SK-N-SH (cell line): ENCODE results near the gene CNTNAP1.

ENCODE experiments used
- CTCF ChIP-seq: fragments of 200-600 bp; sonication (generic); IDR thresholded peaks from 2 replicates; pipeline ENCODE4 v1.6.1; 2017; ENCODE audit warnings: antibody characterized with exemption, mild to moderate bottlenecking, moderate library complexity
- EP300 ChIP-seq, 2 experiments: IDR thresholded peaks; 2 replicates each; pipeline versions ENCODE4 v1.4.0 to v1.6.1; 2012; ENCODE audit warnings: borderline replicate concordance in 1 of 2, low read depth in 1 of 2, low read length in 1 of 2
- EZH2phosphoT487 ChIP-seq: fragments of 200-600 bp; sonication (generic); IDR thresholded peaks from 2 replicates; pipeline ENCODE4 v1.6.1; 2017; ENCODE audit warnings: low read depth, mixed run types, mild to moderate bottlenecking, antibody characterized with exemption, moderate library complexity, borderline replicate concordance
- FOXJ3 ChIP-seq: sonication (generic); formaldehyde crosslinking; IDR thresholded peaks from 2 replicates; pipeline ENCODE4 v1.5.1; 2020; ENCODE audit warnings: mild to moderate bottlenecking, missing genetic modification reagents
- RAD21 ChIP-seq: IDR thresholded peaks from 2 replicates; pipeline ENCODE4 v1.6.1; 2012; ENCODE audit warnings: mild to moderate bottlenecking, low read length
- RCOR1 ChIP-seq: fragments of 150-350 bp; IDR thresholded peaks from 2 replicates; pipeline ENCODE4 v1.6.1; 2017; ENCODE audit warnings: antibody characterized with exemption, low read length
- RXRA ChIP-seq: IDR thresholded peaks from 2 replicates; pipeline ENCODE4 v1.4.0; 2012; ENCODE audit warnings: low read depth, mild to moderate bottlenecking, borderline replicate concordance
- USF1 ChIP-seq: IDR thresholded peaks from 2 replicates; pipeline ENCODE4 v1.4.0; 2012; ENCODE audit warnings: low read depth, borderline replicate concordance
- TF ChIP-seq, protein P1 (sequence below): IDR thresholded peaks from 2 replicates; pipeline ENCODE4 v1.4.0; 2012; ENCODE audit warnings: low read depth

DNA sequence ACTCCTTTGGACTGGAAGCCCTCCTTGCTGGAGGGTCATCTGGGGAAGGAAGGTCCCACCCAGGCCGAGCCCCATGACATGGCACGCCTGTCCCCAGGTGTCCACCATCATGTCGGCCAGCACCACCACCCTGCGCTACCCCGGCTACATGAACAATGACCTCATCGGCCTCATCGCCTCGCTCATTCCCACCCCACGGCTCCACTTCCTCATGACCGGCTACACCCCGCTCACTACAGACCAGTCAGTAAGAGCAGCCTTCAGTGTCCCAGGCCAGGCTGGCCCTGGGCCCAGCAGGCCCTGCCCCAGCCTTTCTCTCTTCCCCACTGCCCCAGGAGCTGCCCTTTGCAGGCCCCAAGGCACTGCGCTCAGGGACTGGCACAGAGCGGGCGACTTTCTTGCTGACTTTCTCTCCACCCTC lies 16.7 kb upstream of the CNTNAP1 start:
- TF ChIP-seq EZH2phosphoT487, result no peak
- TF ChIP-seq FOXJ3 (CRISPR knock-in tag), result no peak
- no peak for TF ChIP-seq CTCF
- TF ChIP-seq RAD21, result no peak
- no peak for TF ChIP-seq RCOR1
- TF ChIP-seq, protein P1, sequence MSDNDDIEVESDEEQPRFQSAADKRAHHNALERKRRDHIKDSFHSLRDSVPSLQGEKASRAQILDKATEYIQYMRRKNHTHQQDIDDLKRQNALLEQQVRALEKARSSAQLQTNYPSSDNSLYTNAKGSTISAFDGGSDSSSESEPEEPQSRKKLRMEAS, result no peak
- no peak for TF ChIP-seq USF1
- TF ChIP-seq RXRA, result no peak
- TF ChIP-seq EP300 (IDR thresholded peaks at IDR 0.05; ENCODE audit: borderline replicate concordance in 1 of 2, low read depth in 1 of 2, low read length in 1 of 2), result no peak
